Stimulated activated CD4-positive, alpha-beta T cell treated with anti-CD3 and anti-CD28 coated beads, Interleukin-12 subunit alpha, Interleukin-12 subunit beta, amount 100 ng/mL, for 24 hours (primary cell): ENCODE results near the gene SLC8A2.
A peak's percentile ranks its signal among the peaks of the same experiment; 100 is the strongest.
"Not testable (repeated sequence)": the region's sequence is repeated elsewhere in the genome, so short reads cannot be mapped to it uniquely, and the experiment has no call there.

ENCODE experiments used
- DNase-seq, 2 experiments: peaks; one replicate each; pipeline ENCODE4 v3.0.0-alpha.2; 2020; ENCODE audit warnings: low read depth in 2 of 2

Gene SLC8A2

GRCh38 chr19:47489072-47489914 is 17.6 kb upstream of the SLC8A2 start:
- DNase-seq = no peak

GRCh38 chr19:47487551-47488515 is 16.1 kb upstream of the SLC8A2 start:
- no peak for DNase-seq

DNA sequence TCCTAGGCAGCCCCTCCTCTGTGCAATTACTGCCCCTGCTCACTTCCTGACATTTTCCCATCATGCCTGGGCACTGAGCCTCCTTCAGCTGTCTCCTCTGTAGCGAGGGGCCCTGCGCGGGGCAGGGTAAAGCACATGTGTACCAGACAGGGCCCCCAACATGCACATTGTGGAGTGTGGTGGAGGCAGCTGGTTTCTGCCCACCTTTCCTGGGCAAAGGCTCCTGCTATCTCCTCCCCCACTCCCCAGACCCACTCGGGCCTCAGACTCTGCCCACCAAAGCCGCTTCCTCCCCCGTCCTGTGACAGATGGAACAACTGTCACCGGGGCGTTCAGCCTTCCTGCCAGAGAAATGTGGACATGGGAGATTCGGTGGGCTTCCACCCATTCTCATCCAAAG is 15.2 kb upstream of the SLC8A2 start:
- DNase-seq = no peak

DNA sequence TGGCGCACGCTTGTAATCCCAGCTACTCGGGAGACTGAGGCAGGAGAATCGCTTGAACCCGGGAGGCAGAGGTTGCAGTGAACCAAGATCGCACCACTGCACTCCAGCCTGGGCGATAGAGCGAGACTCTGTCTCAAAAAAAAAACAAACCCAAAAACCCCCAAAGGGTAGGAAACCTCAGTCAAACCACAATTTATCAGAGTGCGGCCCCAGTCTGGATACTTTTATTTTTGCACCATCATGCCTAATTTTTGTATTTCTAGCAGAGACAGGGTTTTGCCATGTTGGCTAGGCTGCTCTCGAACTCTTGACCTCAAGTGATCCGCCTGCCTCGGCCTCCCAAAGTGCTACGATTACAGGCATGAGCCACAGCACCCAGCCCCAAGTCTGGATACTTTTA is 14.5 kb upstream of the SLC8A2 start:
- not testable (repeated sequence) for DNase-seq

DNA sequence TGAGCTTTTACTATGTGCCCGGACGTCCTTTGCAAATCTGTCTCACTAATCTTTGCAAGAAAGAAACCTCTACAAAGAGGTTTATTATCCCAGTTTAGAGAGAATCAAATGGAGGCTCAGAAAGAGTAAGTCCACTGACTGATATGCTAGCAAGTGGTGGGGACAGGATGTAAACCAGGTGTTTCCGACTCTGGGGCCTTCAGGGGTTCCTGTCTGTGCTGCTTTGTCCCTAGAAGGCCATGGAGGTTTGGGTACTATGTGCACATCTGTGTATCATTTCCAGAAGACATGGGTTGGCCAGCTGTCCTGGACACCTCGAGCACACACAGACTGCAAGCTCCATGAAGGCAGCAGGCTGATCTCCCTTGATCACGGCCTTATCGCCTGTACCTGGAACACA is 13.5 kb upstream of the SLC8A2 start:
- no peak for DNase-seq

DNA sequence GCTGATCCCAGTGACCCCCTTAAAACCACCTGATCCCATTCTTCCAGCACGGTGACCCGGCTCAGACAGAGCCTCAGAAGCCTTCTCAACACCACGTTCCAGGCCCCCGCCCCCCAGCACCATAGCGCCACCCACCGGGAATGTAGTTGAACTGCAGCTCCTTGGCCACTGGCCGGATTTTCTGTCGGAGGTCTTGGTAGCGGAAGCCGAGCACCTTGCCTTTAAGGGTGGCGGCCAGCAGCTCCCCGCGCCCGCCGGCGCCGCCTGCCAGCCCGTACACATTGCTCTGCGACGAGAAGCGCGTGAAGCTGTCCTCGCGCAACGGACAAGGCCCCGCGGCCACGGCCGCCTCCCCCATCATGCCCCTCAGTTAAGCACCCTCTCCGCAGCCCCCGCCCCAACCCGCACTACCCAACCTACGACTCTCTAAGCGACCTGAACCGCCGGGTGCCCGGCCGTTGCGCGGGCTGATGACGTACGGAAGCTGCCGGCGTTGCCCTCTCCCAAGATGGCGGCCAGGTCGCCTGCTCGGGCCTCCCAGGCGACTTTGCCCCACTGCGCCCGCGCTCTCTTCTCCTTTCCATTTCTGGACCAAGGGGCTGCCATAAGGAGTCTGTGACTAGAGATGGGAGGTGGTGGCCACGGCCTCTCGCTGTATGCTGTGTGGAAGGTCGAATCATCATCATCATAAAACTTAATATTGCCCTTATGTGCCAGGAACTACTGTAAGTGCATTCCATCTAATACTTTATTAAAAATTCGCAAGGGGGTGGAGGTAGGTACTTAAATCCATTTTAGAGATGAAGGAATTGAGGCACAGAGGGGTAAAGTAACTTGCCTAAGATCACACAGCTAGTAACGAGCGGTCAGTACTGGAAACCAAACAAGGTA is 12.4 kb upstream of the SLC8A2 start, which contains the start of gene KPTN:
Gene KPTN (minus strand): TSS at position 420 of the 891 bp plus-strand sequence. CDS start 59 bp downstream, at position 361.
- peak; percentile 80 to 86 for DNase-seq

GRCh38 chr19:47483200-47483599 is 11.5 kb upstream of the SLC8A2 start:
- no peak for DNase-seq

- DNase-seq = no peak
Observed at GRCh38 chr19:47481460-47482052, 9.9 kb upstream of the SLC8A2 start.

- no peak for DNase-seq
Observed at GRCh38 chr19:47480658-47481057, 9.0 kb upstream of the SLC8A2 start.

DNA sequence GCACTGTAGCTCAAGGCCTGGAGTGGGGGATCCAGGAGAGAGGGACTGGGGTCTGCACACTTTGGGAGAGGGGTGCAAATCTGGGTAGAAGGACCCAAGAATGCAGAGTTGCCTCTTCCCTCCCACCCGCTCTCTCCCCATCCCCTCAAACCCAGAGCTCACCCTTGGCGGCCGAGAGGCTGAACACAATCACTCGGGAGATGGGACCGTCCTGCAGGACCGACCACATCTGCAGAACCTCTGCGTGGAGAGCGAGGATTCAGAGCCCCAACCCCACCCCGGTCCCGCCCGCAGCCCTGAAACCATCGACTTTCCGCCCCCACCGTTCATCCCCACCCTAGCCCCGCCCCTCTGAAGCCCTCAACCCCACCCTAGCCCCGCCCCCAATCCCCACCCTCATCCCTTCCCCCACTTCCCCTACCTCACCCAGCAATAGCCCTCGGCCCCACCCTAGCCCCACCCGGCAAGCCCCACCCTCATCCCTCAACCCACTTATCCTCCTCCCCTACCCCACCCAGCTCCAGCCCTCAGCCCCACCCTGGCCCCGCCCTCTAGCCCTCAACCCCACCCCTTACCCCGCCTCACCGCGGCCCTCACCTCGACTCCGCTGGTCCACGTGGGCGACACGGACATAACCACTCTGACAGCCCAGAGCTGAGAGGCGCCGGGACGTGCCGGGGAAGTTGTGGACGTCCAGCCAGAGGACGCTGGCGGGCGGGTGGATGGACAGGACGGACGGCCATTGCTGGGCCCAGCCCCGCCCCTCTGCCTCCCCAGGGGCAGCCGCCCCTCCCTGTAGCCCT is 8.2 kb upstream of the SLC8A2 start:
- no peak for DNase-seq

DNA sequence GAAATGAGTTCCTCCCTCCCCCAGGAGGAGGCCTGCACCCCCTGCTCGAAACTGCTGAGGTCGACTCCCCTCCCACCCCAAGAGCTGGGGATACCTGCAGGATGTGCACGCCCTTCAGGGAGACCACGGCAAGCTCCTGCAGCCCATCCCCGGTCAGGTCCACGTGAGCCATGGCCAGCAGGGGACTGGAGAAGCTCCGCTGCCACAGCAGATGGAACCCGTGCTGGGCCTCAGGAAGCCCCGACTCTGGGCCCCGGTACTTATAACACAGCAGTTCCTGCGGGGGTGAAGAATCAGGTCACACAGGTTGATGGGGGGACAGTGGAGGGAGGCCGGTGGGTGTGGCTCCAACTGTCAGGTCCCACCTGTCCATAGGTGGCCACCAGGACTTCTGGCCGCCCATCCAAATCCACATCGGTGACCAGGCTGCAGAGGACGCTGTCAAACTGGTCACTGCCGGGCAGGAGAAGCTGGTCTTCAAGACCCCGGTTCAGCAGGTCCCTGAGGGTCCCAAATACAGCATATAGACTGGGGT is 4.8 kb upstream of the SLC8A2 start:
- DNase-seq = no peak

DNA sequence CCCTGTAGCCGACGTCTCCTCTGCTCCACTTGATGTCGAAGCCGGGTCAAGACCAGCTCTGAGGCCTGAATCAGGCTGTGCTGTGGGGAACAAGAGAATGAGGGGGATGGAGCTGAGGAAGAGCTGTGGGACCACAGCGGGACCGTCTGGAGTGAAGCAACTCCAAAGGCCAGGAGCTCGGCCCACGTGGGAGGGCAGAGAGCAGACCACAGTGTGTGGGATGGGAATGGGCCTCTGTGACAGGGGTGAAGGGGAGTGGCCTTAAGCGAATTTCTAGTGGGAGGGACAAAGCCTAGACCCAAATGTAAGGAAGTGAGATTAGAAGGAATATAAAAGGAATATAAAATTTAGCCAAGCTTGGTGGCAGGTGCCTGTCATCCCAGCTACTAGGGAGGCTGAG is 3.8 kb upstream of the SLC8A2 start:
- DNase-seq = no peak

GRCh38 chr19:47473336-47473735 is 1.6 kb upstream of the SLC8A2 start:
- DNase-seq = no peak

DNA sequence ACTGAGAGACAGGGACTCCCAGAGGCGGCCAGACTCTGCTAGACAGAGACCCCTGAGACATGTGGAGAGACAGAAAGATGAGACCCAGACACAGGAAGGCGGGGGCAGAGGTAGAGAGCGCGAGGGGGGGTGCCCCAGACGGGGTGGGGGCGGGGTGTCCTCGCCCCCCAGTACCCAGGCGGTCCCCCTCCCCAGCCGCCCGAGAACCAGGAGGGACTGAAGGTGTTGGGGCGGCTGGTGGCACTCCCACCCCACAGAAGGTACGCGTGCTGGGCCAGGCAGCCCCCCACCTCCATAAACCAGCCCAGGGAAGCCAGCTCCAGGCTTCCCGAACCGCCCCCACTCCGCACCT is 336 bp downstream of the SLC8A2 start:
- no peak for DNase-seq

GRCh38 chr19:47470447-47471195 is 1.1 kb downstream of the SLC8A2 start:
- no peak for DNase-seq

GRCh38 chr19:47469719-47470118 is 2.0 kb downstream of the SLC8A2 start:
- no peak for DNase-seq

DNA sequence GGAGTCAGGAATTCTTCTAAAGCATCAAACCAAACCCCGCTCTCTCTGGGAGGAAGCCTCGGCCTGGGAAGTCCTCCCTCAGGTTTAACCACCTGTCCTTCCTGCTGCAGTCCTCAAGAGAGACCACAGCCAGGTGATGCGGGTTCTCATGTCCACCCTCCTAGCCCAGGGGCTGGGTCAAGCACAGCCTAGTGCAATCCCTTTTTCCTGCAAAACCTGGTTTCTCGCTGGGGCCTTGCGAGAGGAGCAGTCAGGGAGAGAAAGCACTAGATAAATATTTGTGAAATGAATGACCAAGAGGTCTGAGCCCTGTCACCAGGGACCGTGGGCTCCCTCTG is 2.4 kb downstream of the SLC8A2 start:
- DNase-seq = no peak

GRCh38 chr19:47467914-47468313 is 3.8 kb downstream of the SLC8A2 start:
- DNase-seq = no peak

- DNase-seq = no peak
Observed at GRCh38 chr19:47465957-47466356, 5.7 kb downstream of the SLC8A2 start.
